Kidney (tissue), 14 donors: Measurements from ENCODE around the gene IQCB1. TPM values are rescaled to one million over a fixed set of nuclear protein-coding genes. Genes with fewer than 3 reads are reported as not detected.

Experiments
- DNase-seq, 5 donors: peaks; one replicate each; pipeline ENCODE4 v3.0.0-alpha.2; 2013 to 2020
- FAIRE-seq: peaks from 2 replicates; lab custom pipeline; 2012; peaks lifted over from hg19 to GRCh38; lab: Jason Lieb, UNC
- H3K27ac ChIP-seq, 2 donors: one replicate each; pipeline ENCODE4 v1.7.0; 2013; ENCODE audit warnings: low read depth in 2 of 2, low read length in 2 of 2, inconsistent platforms in 1 of 2
- H3K27me3 ChIP-seq: one replicate; pipeline ENCODE4 v1.7.1; 2013; ENCODE audit warnings: low read length, inconsistent platforms; ENCODE audit not compliant: control insufficient read depth, insufficient read depth
- H3K36me3 ChIP-seq, 3 donors: one replicate each; pipeline versions ENCODE4 v1.7.0 to v1.7.1; 2013; ENCODE audit warnings: low read length in 3 of 3, control low read depth in 1 of 3, inconsistent platforms in 1 of 3; ENCODE audit not compliant: insufficient read depth in 3 of 3, control insufficient read depth in 2 of 3
- H3K4me1 ChIP-seq, 3 donors: one replicate each; pipeline versions ENCODE4 v1.7.0 to v1.7.1; 2013; ENCODE audit warnings: low read length in 3 of 3, inconsistent platforms in 1 of 3, low read depth in 1 of 3; ENCODE audit not compliant: control insufficient read depth in 2 of 3, insufficient read depth in 2 of 3
- H3K4me3 ChIP-seq, 3 donors: one replicate each; pipeline versions ENCODE4 v1.7.0 to v1.8.1; 2013; ENCODE audit warnings: low read length in 3 of 3, control low read depth in 1 of 3, inconsistent platforms in 1 of 3
- H3K9ac ChIP-seq, 3 donors: one replicate each; pipeline versions ENCODE4 v1.7.0 to v1.7.1; 2013; ENCODE audit warnings: low read length in 3 of 3, control low read depth in 1 of 3, inconsistent platforms in 1 of 3
- H3K9me3 ChIP-seq, 3 donors: one replicate each; pipeline versions ENCODE4 v1.7.0 to v1.7.1; 2013; ENCODE audit warnings: low read length in 3 of 3, control low read depth in 1 of 3, inconsistent platforms in 1 of 3; ENCODE audit not compliant: control insufficient read depth in 2 of 3, insufficient read depth in 1 of 3
- intact Hi-C: fragments of 100-400 bp; cut with DNase I; formaldehyde crosslinking; loops from one replicate; pipeline ENCODE4 v1.11.1; 2022
- polyA plus RNA-seq: library from polyadenylated mRNA; stranded (reverse); fragments of 350-450 nt; fragmentation: Illumina TruSeq; extraction: RNeasy Lipid Tissue Mini Kit (QIAGEN cat#74804); gene quantifications from one replicate; pipeline ENCODE4 v1.2.3, GENCODE V29; 2014; ENCODE audit warnings: low read depth, low replicate concordance; ENCODE audit not compliant: insufficient read depth
- total RNA-seq: library from RNA; stranded (reverse); fragmentation: NEBNext Ultra II Directional; extraction: Animal tissue kit (Norgen Biotek cat#: 25700); gene quantifications from one replicate; pipeline ENCODE4 v1.2.1, GENCODE V29; 2021
- TF ChIP-seq, protein P1 (sequence below): IDR thresholded peaks from 3 replicates; pipeline ENCODE4 v1.5.1; 2012; ENCODE audit warnings: mild to moderate bottlenecking, moderate library complexity, borderline replicate concordance; ENCODE audit not compliant: insufficient read depth; ENCODE audit errors: extremely low read depth
- donor health status: control.
- donor health status: control.
- donor health status: control.
- donor health status: control.
- donor health status: control.
- donor health status: DM: yes; HTN: yes; CAD: no.
- donor health status: Normal renal cell carcinoma (clear cell type).

Gene IQCB1
- total and polyA plus RNA-seq, 2 donors from 2014 or later, result 12.9 to 16.9 TPM

DNA sequence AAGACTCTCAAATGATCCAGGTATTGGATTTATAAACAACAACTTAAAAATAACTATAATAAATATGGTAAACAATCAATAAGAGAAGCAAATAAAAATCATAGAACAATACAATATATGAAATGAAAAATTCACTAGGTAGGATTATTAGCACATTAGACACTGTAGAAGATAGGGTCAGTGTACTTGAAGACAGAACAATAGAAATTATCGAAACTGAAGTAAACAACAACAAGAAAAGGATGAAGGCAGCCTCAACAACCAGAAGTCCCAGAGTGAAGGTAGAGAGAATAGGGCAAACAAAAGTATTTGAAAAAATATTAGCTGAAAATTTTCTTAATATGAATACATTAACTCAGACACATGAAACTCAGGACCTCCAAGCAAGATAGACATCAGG lies 11.9 kb downstream of the IQCB1 start:
- Histone ChIP-seq H3K4me1 (no peaks in the 10 kb centered on the region), H3K9ac (no peak overlapping the region), H3K9me3 (peaks cover 0 to 5% (median 0%) of the 10 kb centered on the region in 3 donors), H3K4me3 (no peak overlapping the region), H3K27me3 (no peaks in the 10 kb centered on the region), H3K36me3 (peaks cover 5 to 29% (median 10%) of the 10 kb centered on the region in 3 donors), H3K27ac (no peak overlapping the region)
- DNase-seq (no peak), FAIRE-seq (no peak)
- TF ChIP-seq, protein P1, sequence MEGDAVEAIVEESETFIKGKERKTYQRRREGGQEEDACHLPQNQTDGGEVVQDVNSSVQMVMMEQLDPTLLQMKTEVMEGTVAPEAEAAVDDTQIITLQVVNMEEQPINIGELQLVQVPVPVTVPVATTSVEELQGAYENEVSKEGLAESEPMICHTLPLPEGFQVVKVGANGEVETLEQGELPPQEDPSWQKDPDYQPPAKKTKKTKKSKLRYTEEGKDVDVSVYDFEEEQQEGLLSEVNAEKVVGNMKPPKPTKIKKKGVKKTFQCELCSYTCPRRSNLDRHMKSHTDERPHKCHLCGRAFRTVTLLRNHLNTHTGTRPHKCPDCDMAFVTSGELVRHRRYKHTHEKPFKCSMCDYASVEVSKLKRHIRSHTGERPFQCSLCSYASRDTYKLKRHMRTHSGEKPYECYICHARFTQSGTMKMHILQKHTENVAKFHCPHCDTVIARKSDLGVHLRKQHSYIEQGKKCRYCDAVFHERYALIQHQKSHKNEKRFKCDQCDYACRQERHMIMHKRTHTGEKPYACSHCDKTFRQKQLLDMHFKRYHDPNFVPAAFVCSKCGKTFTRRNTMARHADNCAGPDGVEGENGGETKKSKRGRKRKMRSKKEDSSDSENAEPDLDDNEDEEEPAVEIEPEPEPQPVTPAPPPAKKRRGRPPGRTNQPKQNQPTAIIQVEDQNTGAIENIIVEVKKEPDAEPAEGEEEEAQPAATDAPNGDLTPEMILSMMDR, result no peak
- intact Hi-C loops, result no loop called here

DNA sequence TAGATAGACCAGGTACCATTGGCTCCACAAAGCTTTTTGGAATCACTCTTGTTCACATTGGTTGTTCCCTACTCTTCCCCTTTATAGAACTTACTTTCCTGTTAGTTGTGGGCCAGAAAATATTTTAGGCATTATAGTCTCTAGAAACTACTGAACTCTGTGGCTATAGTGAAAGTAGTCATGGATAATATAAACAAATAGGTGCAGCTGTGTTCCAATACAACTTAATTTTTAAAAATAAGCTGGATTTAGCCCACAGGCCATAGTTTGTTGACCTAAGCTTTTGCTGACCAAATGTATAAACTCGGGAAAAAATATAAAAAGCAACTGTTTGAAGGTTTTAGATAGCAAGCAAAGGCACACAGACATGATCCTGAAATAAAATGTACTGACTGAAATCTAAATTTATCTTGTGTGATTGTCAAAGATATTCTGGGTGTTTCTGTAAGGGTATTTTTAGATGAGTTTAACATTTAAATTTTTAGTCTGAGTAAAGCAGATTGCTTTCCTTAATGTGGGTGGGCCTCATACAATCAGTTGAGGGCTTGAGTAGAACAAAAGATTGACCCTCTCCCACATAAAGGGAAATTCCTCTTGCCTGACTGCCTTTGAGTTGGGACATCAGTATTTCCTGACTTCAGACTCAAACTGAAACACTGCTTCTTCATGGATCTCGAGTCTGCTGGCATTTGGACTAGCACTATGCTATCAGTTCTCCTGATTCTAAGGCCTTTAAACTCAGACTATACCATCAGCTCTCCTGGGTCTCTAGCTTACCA lies 13.2 kb downstream of the IQCB1 start:
- H3K9ac ChIP-seq, result no peak overlapping the region
- TF ChIP-seq, protein P1, result no peak
- H3K4me1 ChIP-seq, result no peaks in the 10 kb centered on the region
- peaks cover 0 to 5% (median 0%) of the 10 kb centered on the region in 3 donors for H3K9me3 ChIP-seq
- no peak overlapping the region for H3K27ac ChIP-seq
- H3K4me3 ChIP-seq, result no peak overlapping the region
- H3K27me3 ChIP-seq, result no peaks in the 10 kb centered on the region
- peaks cover 5 to 24% (median 10%) of the 10 kb centered on the region in 3 donors for H3K36me3 ChIP-seq
- intact Hi-C loops, result no loop called here
- FAIRE-seq, result no peak
- no peak for DNase-seq

DNA sequence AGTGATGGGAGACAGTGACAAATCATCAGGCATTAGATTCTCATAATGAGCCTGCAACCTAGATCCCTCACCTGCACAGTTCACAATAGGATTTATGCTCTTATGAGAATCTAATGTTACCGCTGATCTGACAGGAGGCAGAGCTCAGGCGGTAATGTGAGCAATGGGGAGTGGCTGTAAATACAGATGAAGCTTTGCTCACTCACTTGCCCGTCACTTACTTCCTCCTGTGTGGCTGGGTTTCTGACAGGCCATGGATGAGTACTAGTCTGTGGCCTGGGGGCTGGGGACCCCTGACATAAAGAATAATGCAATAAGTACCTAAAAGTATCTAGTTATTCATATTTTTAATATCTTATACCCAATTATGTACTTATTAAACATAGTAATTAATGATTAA lies 15.6 kb downstream of the IQCB1 start:
- Histone ChIP-seq H3K4me3 (no peak overlapping the region), H3K9ac (no peak overlapping the region), H3K27ac (no peak overlapping the region), H3K9me3 (peaks cover 0 to 5% (median 4%) of the 10 kb centered on the region in 3 donors), H3K36me3 (peaks cover 2 to 13% (median 5%) of the 10 kb centered on the region in 3 donors), H3K4me1 (no peaks in the 10 kb centered on the region), H3K27me3 (no peaks in the 10 kb centered on the region)
- intact Hi-C loops, result no loop called here
- DNase-seq (no peak), FAIRE-seq (no peak)
- TF ChIP-seq, protein P1, result no peak
